ENCODE results near the gene GMEB2. TPM values are rescaled to one million over a fixed set of nuclear protein-coding genes. Genes with fewer than 3 reads are reported as not detected.

Gene GMEB2
- total and polyA plus RNA-seq, 10 of the 15 experiments (the other 5 are each of a cell fraction or from before 2014, with no cell fraction given), result 0.08 to 15.1 (median 6.9) TPM

GRCh38 chr20:63538204-63539091, 88.5 kb downstream of the GMEB2 start:
- Histone ChIP-seq H3K4me3 (no peak overlapping the region), H3K36me3 (ENCODE audit: control insufficient read depth in 2 of 2, insufficient read depth in 2 of 2, low read length in 1 of 2) (no peaks in the 10 kb centered on the region), H3K9ac (ENCODE audit: control insufficient read depth, insufficient read depth, low read length) (peak overlapping the region; percentile 12; the same call in 1 of the 2 replicates), H2AFZ (ENCODE audit: control insufficient read depth, low read depth, low read length) (peak overlapping the region; percentile 87), H3K27ac (ENCODE audit: control insufficient read depth, insufficient read depth) (peak overlapping the region; percentile 82; the same call in 1 of the 2 replicates), H3K9me3 (replicated peaks; ENCODE audit: control insufficient read depth, insufficient read depth, low read length) (no peaks in the 10 kb centered on the region), H3K4me1 (ENCODE audit: control insufficient read depth, insufficient read depth, low read length) (peaks cover 26% of the 10 kb centered on the region), H3K27me3 (replicated peaks in 1 of 2; ENCODE audit: control insufficient read depth in 2 of 2, insufficient read depth in 2 of 2, low read length in 1 of 2) (no peaks in the 10 kb centered on the region), H3K79me2 (ENCODE audit: control insufficient read depth, insufficient read depth, low read length) (no peaks in the 10 kb centered on the region), H3K4me2 (ENCODE audit: control insufficient read depth, insufficient read depth) (peak overlapping the region; percentile 77), H4K20me1 (ENCODE audit: control insufficient read depth, insufficient read depth) (no peaks in the 10 kb centered on the region)
- ChIA-PET POLR2A (interaction anchor here (0.8 to 2.3 kb wide), 14 partner anchors 14 to 502 kb away, joined by 3 to 33 read pairs (median 4); partner anchors contain the start of genes GMEB2, HELZ2, PPDPF and RTEL1), RAD21 (ENCODE audit: unreplicated experiment) (interaction anchor here (0.6 to 3.2 kb wide), 42 partner anchors 9 to 601 kb away, joined by 3 to 41 read pairs (median 5); partner anchors contain the start of genes ARFRP1, GMEB2, HELZ2 and LIME1), CTCF (interaction anchor here (0.5 to 2.9 kb wide), 36 partner anchors 10 to 583 kb away, joined by 3 to 25 read pairs (median 4); partner anchors contain the start of genes FNDC11, HELZ2, LIME1 and PPDPF), SMC1A (ENCODE audit: uncharacterized antibody, unreplicated experiment) (interaction anchor here (1.0 to 2.6 kb wide), 21 partner anchors 9 to 582 kb away, joined by 3 to 16 read pairs (median 4); partner anchors contain the start of genes FNDC11, HELZ2 and RTEL1)
- in situ Hi-C loops (cut with MboI) (no loop called here), intact Hi-C loops (cut with micrococcal nuclease; ENCODE audit: unreplicated experiment) (loop anchor here (1.0 to 5.0 kb wide), 6 partner anchors 40 to 584 kb away; partner anchors contain the start of gene GMEB2)
- BruUV-seq (replicated peaks), result no TSS peak
- TF ChIP-seq BACH1 (IDR thresholded peaks at IDR 0.05; ENCODE audit: borderline replicate concordance), result no peak
- TF ChIP-seq ZNF217 (IDR thresholded peaks at IDR 0.05), result 0 out of 2 replicates have a peak, but pooled peaks have one; percentile 6
- no peak for TF ChIP-seq FOXK2 (IDR thresholded peaks at IDR 0.05)
- TF ChIP-seq ZNF24 (IDR thresholded peaks at IDR 0.05), result 0 out of 2 replicates have a peak, but pooled peaks have one; percentile 1
- peak in 1 of 3 experiments; percentile 29; a peak in 1 of 6 replicates for TF ChIP-seq CTCF (IDR thresholded peaks at IDR 0.05 in 2 of 3, conservative IDR thresholded peaks at IDR 0.05 in 1 of 3; ENCODE audit: control insufficient read depth in 2 of 3, extremely low read depth in 1 of 3, insufficient read depth in 1 of 3, low read depth in 3 of 3, low read length in 3 of 3)
- no peak for TF ChIP-seq YY1 (IDR thresholded peaks at IDR 0.05; ENCODE audit: low read depth, low read length)
- no peak for TF ChIP-seq NRF1 (conservative IDR thresholded peaks at IDR 0.05; ENCODE audit: low read depth, low read length)
- no peak for TF ChIP-seq NFYA (IDR thresholded peaks at IDR 0.05; ENCODE audit: borderline replicate concordance, low read depth, low read length)
- no peak for TF ChIP-seq RUNX3 (IDR thresholded peaks at IDR 0.05; ENCODE audit: low read length)
- TF ChIP-seq POLR2AphosphoS2 (IDR thresholded peaks at IDR 0.05; ENCODE audit: low read depth, low read length), result no peak
- TF ChIP-seq MXI1 (IDR thresholded peaks at IDR 0.05; ENCODE audit: low read depth, low read length), result 0 out of 2 replicates have a peak, but pooled peaks have one; percentile 2
- peak; percentile 3; the same call in 1 of the 2 replicates for TF ChIP-seq CREM (IDR thresholded peaks at IDR 0.05; ENCODE audit: low read depth)
- peak; percentile 27; the same call in 1 of the 2 replicates for TF ChIP-seq RAD21 (IDR thresholded peaks at IDR 0.05; ENCODE audit: insufficient read depth, low read depth, low read length)
- FAIRE-seq, result no peak
- ATAC-seq, result peak; percentile 29
- 46% methylated on average over 20 of the region's 27 CpGs for WGBS (ENCODE audit: insufficient coverage, insufficient replicate concordance, low lambda C conversion rate, missing lambda C conversion rate)
- no peak for DNase-seq (ENCODE audit: low read depth, low spot score)
